Body of pancreas (tissue), 4 donors: ENCODE results near the gene NQO2. TPM values are rescaled to one million over a fixed set of nuclear protein-coding genes. Genes with fewer than 3 reads are reported as not detected.

Source experiments
- ATAC-seq: fragments of 150-250 bp; one replicate; pipeline ENCODE4 v1.9.1; 2016
- DNase-seq, 4 donors: peaks; one replicate each; pipeline ENCODE4 v3.0.0-alpha.2; 2019
- H3K27ac ChIP-seq, 4 donors: fragments of 200-600 bp; sonication (generic); 1 replicate in 3 of 4; 2 replicates in 1 of 4; pipeline versions ENCODE4 v1.5.1 to v1.6.1; 2016 to 2019; ENCODE audit warnings: mild to moderate bottlenecking in 1 of 4, mixed read lengths in 1 of 4, moderate library complexity in 1 of 4
- H3K27me3 ChIP-seq, 2 donors: fragments of 200-600 bp; sonication (generic); one replicate each; pipeline ENCODE4 v1.6.0; 2016; ENCODE audit warnings: mild to moderate bottlenecking in 1 of 2
- H3K36me3 ChIP-seq, 2 donors: fragments of 200-600 bp; sonication (generic); replicated peaks in 1 of 2; 2 replicates each; pipeline ENCODE4 v1.5.1; 2016; ENCODE audit warnings: low read depth in 2 of 2; ENCODE audit not compliant: insufficient read depth in 1 of 2
- H3K4me1 ChIP-seq: fragments of 200-600 bp; sonication (generic); one replicate; pipeline ENCODE4 v1.6.0; 2016
- H3K4me3 ChIP-seq, 2 donors: fragments of 200-600 bp; sonication (generic); 1 replicate in 1 of 2; 2 replicates in 1 of 2; pipeline ENCODE4 v1.5.1; 2016 to 2019
- H3K9me3 ChIP-seq, 3 donors: fragments of 200-600 bp; sonication (generic); 1 replicate in 2 of 3; 2 replicates in 1 of 3; pipeline ENCODE4 v1.5.1; 2016
- CTCF ChIP-seq, 7 experiments: fragments of 450-650 bp in 4 of 7; fragments of 200-600 bp in 3 of 7; sonication (generic) in 3 of 7; IDR thresholded peaks; one replicate each; pipeline ENCODE4 v1.5.1; 2016 to 2019; ENCODE audit warnings: antibody characterized with exemption in 7 of 7
- POLR2A ChIP-seq, 3 donors: fragments of 450-650 bp; IDR thresholded peaks; one replicate each; pipeline ENCODE4 v1.6.1; 2016; ENCODE audit warnings: antibody characterized with exemption in 3 of 3, mild to moderate bottlenecking in 2 of 3
- WGBS, 2 donors: methylation state at CpG; one replicate each; pipeline ENCODE4 v1.1.5; 2017; 5-methylcytosine and 5-hydroxymethylcytosine counted together
- intact Hi-C: fragments of 100-400 bp; cut with DNase I; formaldehyde crosslinking; loops from one replicate; pipeline ENCODE4 v1.15.1; 2023
- total RNA-seq, 2 donors: library from RNA; depleted of rRNA; stranded (reverse); fragments of >200 nt; gene quantifications; one replicate each; pipeline ENCODE4 v1.1.0, GENCODE V29; 2016

NQO2 gene
- total RNA-seq, 2 donors from 2014 or later: 7.3 to 17.1 TPM

GRCh38 chr6:2962004-2962403 lies 37.7 kb upstream of the NQO2 start:
- peak; percentile 84 for ATAC-seq
- Histone ChIP-seq H3K9me3 (no peaks in the 10 kb centered on the region), H3K27ac (peak overlapping the region; percentile 81 to 90 (median 86)), H3K27me3 (no peaks in the 10 kb centered on the region), H3K4me3 (peak overlapping the region; percentile 7 to 17), H3K36me3 (no peaks in the 10 kb centered on the region), H3K4me1 (peaks cover 75% of the 10 kb centered on the region)
- TF ChIP-seq POLR2A (IDR thresholded peaks at IDR 0.05) (peak; percentile 16 to 77 (median 77)), CTCF (IDR thresholded peaks at IDR 0.05) (no peak)
- 19 to 29% methylated on average over 9 of the region's 9 CpGs for WGBS, 2 donors
- peak; percentile 82 to 90 (median 88) for DNase-seq
- intact Hi-C loops: no loop called here

- no peak overlapping the region for H3K4me3 ChIP-seq
Observed at GRCh38 chr6:2962636-2963035, 37.1 kb upstream of the NQO2 start.

GRCh38 chr6:2963756-2964155 lies 35.9 kb upstream of the NQO2 start:
- DNase-seq (no peak), ATAC-seq (no peak)
- Histone ChIP-seq H3K27me3 (no peaks in the 10 kb centered on the region), H3K9me3 (no peaks in the 10 kb centered on the region), H3K4me3 (no peak overlapping the region), H3K27ac (peak overlapping the region in 1 of 4 donors; percentile 90), H3K36me3 (no peaks in the 10 kb centered on the region), H3K4me1 (peaks cover 57% of the 10 kb centered on the region)
- intact Hi-C loops: no loop called here
- TF ChIP-seq CTCF (IDR thresholded peaks at IDR 0.05): no peak
- TF ChIP-seq POLR2A (IDR thresholded peaks at IDR 0.05): no peak
- WGBS, 2 donors: 90 to 98% methylated on average over 8 of the region's 8 CpGs

More at GRCh38 chr6:2962636-2963035, 37.1 kb upstream of the NQO2 start:
- TF ChIP-seq POLR2A (IDR thresholded peaks at IDR 0.05) (peak in 2 of 3 donors; percentile 1 to 33), CTCF (IDR thresholded peaks at IDR 0.05) (no peak)
- intact Hi-C loops: no loop called here
- Histone ChIP-seq H3K4me1 (peaks cover 68% of the 10 kb centered on the region), H3K27me3 (no peaks in the 10 kb centered on the region), H3K27ac (peak overlapping the region; percentile 81 to 90 (median 86)), H3K9me3 (no peaks in the 10 kb centered on the region), H3K36me3 (no peaks in the 10 kb centered on the region)
- DNase-seq (peak in 2 of 4 donors; percentile 41 to 76), ATAC-seq (peak; percentile 69)
- 17 to 18% methylated on average over 3 of the region's 3 CpGs for WGBS, 2 donors

- TF ChIP-seq POLR2A (IDR thresholded peaks at IDR 0.05) (no peak), CTCF (IDR thresholded peaks at IDR 0.05) (no peak)
- Histone ChIP-seq H3K27me3 (no peaks in the 10 kb centered on the region), H3K27ac (no peak overlapping the region), H3K4me3 (no peak overlapping the region), H3K36me3 (no peaks in the 10 kb centered on the region), H3K9me3 (no peaks in the 10 kb centered on the region), H3K4me1 (peaks cover 50% of the 10 kb centered on the region)
- ATAC-seq (no peak), DNase-seq (no peak)
- intact Hi-C loops: no loop called here
- 72 to 74% methylated on average over 17 of the region's 17 CpGs for WGBS, 2 donors
Observed at GRCh38 chr6:2964793-2965505, 34.7 kb upstream of the NQO2 start.

- Histone ChIP-seq H3K27ac (peak overlapping the region in 3 of 4 donors; percentile 3 to 56 (median 52)), H3K36me3 (no peaks in the 10 kb centered on the region), H3K27me3 (no peaks in the 10 kb centered on the region), H3K4me1 (peaks cover 44% of the 10 kb centered on the region), H3K9me3 (no peaks in the 10 kb centered on the region), H3K4me3 (no peak overlapping the region)
- WGBS, 2 donors: 27 to 48% methylated on average over 9 of the region's 9 CpGs
- ATAC-seq (peak; percentile 30), DNase-seq (peak; percentile 46 to 66 (median 62))
- TF ChIP-seq CTCF (IDR thresholded peaks at IDR 0.05): no peak
- TF ChIP-seq POLR2A (IDR thresholded peaks at IDR 0.05): peak in 1 of 3 donors; percentile 37
- intact Hi-C loops: no loop called here
Observed at GRCh38 chr6:2966347-2966746, 33.3 kb upstream of the NQO2 start.
